K562 (cell line): ENCODE data around the gene GGA2. TPM values are rescaled to one million over a fixed set of nuclear protein-coding genes. Genes with fewer than 3 reads are reported as not detected.

ENCODE experiments used
- polyA plus RNA-seq, 8 experiments: library from polyadenylated mRNA; depleted of rRNA in 4 of 8; stranded (reverse) in 5 of 8; unstranded in 3 of 8; fragments of >200 nt; fragmentation: Nextera tagmentation in 2 of 8; fragmentation: Illumina TruSeq in 1 of 8; extraction: Ambion mirVana in 2 of 8; extraction: Trizol in 1 of 8; gene quantifications; 2 replicates each; pipeline versions ENCODE4 v1.2.1 to v1.2.3, GENCODE V29; 2011 to 2014; ENCODE audit warnings: inconsistent platforms in 1 of 8, missing spikeins in 1 of 8
- small RNA-seq: library from RNA; depleted of rRNA; stranded (forward); fragments of <200 nt; gene quantifications from one replicate; pipeline ENCODE3, GENCODE V24; 2014
- total RNA-seq, 7 experiments: library from RNA; depleted of rRNA in 6 of 7; stranded (reverse); fragments of >200 nt in 6 of 7; fragmentation: Illumina TruSeq in 2 of 7; extraction: Trizol in 2 of 7; gene quantifications; 2 replicates each; pipeline versions ENCODE4 v1.2.1 to v1.2.3, GENCODE V29; 2011 to 2021; ENCODE audit warnings: low replicate concordance in 1 of 7

GGA2 gene
- total and polyA plus RNA-seq, 9 of the 15 experiments (the other 6 are each of a cell fraction or from before 2014, with no cell fraction given) = 11.9 to 133 (median 66.3) TPM

Small RNA genes within 50 kb of the gene (small RNA-seq; reads per million reads assigned to genes)
- not detected for gene RF00072

Other genes starting within 250 kb of the GGA2 start
Only the 7 nearest of the 10 such genes appear.
- 10.3 and 15.6 TPM in 2 replicates for gene COG7, start 57.3 kb downstream of the GGA2 start, total RNA-seq (2014; rRNA removed)
- gene COG7, start 57.3 kb downstream of the GGA2 start, total RNA-seq (2014; rRNA removed; fragmentation: Illumina TruSeq; extraction: Trizol) = 10.1 and 12.6 TPM in 2 replicates
- gene COG7, start 57.3 kb downstream of the GGA2 start, total RNA-seq (2015; rRNA removed; fragmentation: Illumina TruSeq; extraction: Trizol) = 15.1 and 17.4 TPM in 2 replicates
- 15.7 and 16.0 TPM in 2 replicates for gene COG7, start 57.3 kb downstream of the GGA2 start, total RNA-seq (2021)
- gene COG7, start 57.3 kb downstream of the GGA2 start, polyA plus RNA-seq (2011; rRNA removed) = 17.4 and 33.4 TPM in 2 replicates
- 17.6 and 18.9 TPM in 2 replicates for gene COG7, start 57.3 kb downstream of the GGA2 start, polyA plus RNA-seq (2014; fragmentation: Illumina TruSeq; extraction: Trizol)
- 1 to 10 TPM; 3.8 to 7.6 TPM for gene COG7, start 57.3 kb downstream of the GGA2 start, polyA plus RNA-seq (2014; fragmentation: Nextera tagmentation; extraction: Ambion mirVana)
- gene COG7, start 57.3 kb downstream of the GGA2 start, polyA plus RNA-seq (2014; rRNA removed) = 13.4 and 16.6 TPM in 2 replicates
- 31.3 and 40.7 TPM in 2 replicates for gene EARS2, start 46.9 kb upstream of the GGA2 start, total RNA-seq (2014; rRNA removed)
- 38.2 and 42.1 TPM in 2 replicates for gene EARS2, start 46.9 kb upstream of the GGA2 start, total RNA-seq (2014; rRNA removed; fragmentation: Illumina TruSeq; extraction: Trizol)
- 39.9 and 41.7 TPM in 2 replicates for gene EARS2, start 46.9 kb upstream of the GGA2 start, total RNA-seq (2015; rRNA removed; fragmentation: Illumina TruSeq; extraction: Trizol)
- gene EARS2, start 46.9 kb upstream of the GGA2 start, total RNA-seq (2021) = 35.7 and 35.9 TPM in 2 replicates
- gene EARS2, start 46.9 kb upstream of the GGA2 start, polyA plus RNA-seq (2011; rRNA removed) = 57.4 and 63.3 TPM in 2 replicates
- 46.6 and 58.6 TPM in 2 replicates for gene EARS2, start 46.9 kb upstream of the GGA2 start, polyA plus RNA-seq (2014; fragmentation: Illumina TruSeq; extraction: Trizol)
- 10 to 100 TPM; 17.6 to 20.4 TPM for gene EARS2, start 46.9 kb upstream of the GGA2 start, polyA plus RNA-seq (2014; fragmentation: Nextera tagmentation; extraction: Ambion mirVana)
- 36.3 and 43.2 TPM in 2 replicates for gene EARS2, start 46.9 kb upstream of the GGA2 start, polyA plus RNA-seq (2014; rRNA removed)
- gene UBFD1, start 47.2 kb upstream of the GGA2 start, total RNA-seq (2014; rRNA removed) = 66.2 and 91.7 TPM in 2 replicates
- 31.0 and 34.6 TPM in 2 replicates for gene UBFD1, start 47.2 kb upstream of the GGA2 start, total RNA-seq (2014; rRNA removed; fragmentation: Illumina TruSeq; extraction: Trizol)
- gene UBFD1, start 47.2 kb upstream of the GGA2 start, total RNA-seq (2015; rRNA removed; fragmentation: Illumina TruSeq; extraction: Trizol) = 25.5 and 26.3 TPM in 2 replicates
- gene UBFD1, start 47.2 kb upstream of the GGA2 start, total RNA-seq (2021) = 65.6 and 68.1 TPM in 2 replicates
- 51.3 and 53.2 TPM in 2 replicates for gene UBFD1, start 47.2 kb upstream of the GGA2 start, polyA plus RNA-seq (2011; rRNA removed)
- 29.0 and 34.0 TPM in 2 replicates for gene UBFD1, start 47.2 kb upstream of the GGA2 start, polyA plus RNA-seq (2014; fragmentation: Illumina TruSeq; extraction: Trizol)
- gene UBFD1, start 47.2 kb upstream of the GGA2 start, polyA plus RNA-seq (2014; fragmentation: Nextera tagmentation; extraction: Ambion mirVana) = 10 to 100 TPM; 10.7 to 11.0 TPM
- gene UBFD1, start 47.2 kb upstream of the GGA2 start, polyA plus RNA-seq (2014; rRNA removed) = 47.9 and 58.8 TPM in 2 replicates
- 355 and 382 TPM in 2 replicates for gene NDUFAB1, start 85.8 kb upstream of the GGA2 start, total RNA-seq (2014; rRNA removed)
- gene NDUFAB1, start 85.8 kb upstream of the GGA2 start, total RNA-seq (2014; rRNA removed; fragmentation: Illumina TruSeq; extraction: Trizol) = 234 and 245 TPM in 2 replicates
- gene NDUFAB1, start 85.8 kb upstream of the GGA2 start, total RNA-seq (2015; rRNA removed; fragmentation: Illumina TruSeq; extraction: Trizol) = 215 and 235 TPM in 2 replicates
- gene NDUFAB1, start 85.8 kb upstream of the GGA2 start, total RNA-seq (2021) = 238 and 260 TPM in 2 replicates
- gene NDUFAB1, start 85.8 kb upstream of the GGA2 start, polyA plus RNA-seq (2011; rRNA removed) = 246 and 317 TPM in 2 replicates
- 143 and 182 TPM in 2 replicates for gene NDUFAB1, start 85.8 kb upstream of the GGA2 start, polyA plus RNA-seq (2014; fragmentation: Illumina TruSeq; extraction: Trizol)
- gene NDUFAB1, start 85.8 kb upstream of the GGA2 start, polyA plus RNA-seq (2014; fragmentation: Nextera tagmentation; extraction: Ambion mirVana) = 100 to 1,000 TPM; 123 to 240 TPM
- gene NDUFAB1, start 85.8 kb upstream of the GGA2 start, polyA plus RNA-seq (2014; rRNA removed) = 481 and 558 TPM in 2 replicates
- gene PALB2, start 130.8 kb upstream of the GGA2 start, total RNA-seq (2014; rRNA removed) = 11.5 and 14.0 TPM in 2 replicates
- gene PALB2, start 130.8 kb upstream of the GGA2 start, total RNA-seq (2014; rRNA removed; fragmentation: Illumina TruSeq; extraction: Trizol) = 22.5 and 26.7 TPM in 2 replicates
- gene PALB2, start 130.8 kb upstream of the GGA2 start, total RNA-seq (2015; rRNA removed; fragmentation: Illumina TruSeq; extraction: Trizol) = 22.2 and 25.8 TPM in 2 replicates
- 16.5 and 17.9 TPM in 2 replicates for gene PALB2, start 130.8 kb upstream of the GGA2 start, total RNA-seq (2021)
- 12.5 and 14.9 TPM in 2 replicates for gene PALB2, start 130.8 kb upstream of the GGA2 start, polyA plus RNA-seq (2011; rRNA removed)
- 15.0 and 19.1 TPM in 2 replicates for gene PALB2, start 130.8 kb upstream of the GGA2 start, polyA plus RNA-seq (2014; fragmentation: Illumina TruSeq; extraction: Trizol)
- gene PALB2, start 130.8 kb upstream of the GGA2 start, polyA plus RNA-seq (2014; fragmentation: Nextera tagmentation; extraction: Ambion mirVana) = 10 to 100 TPM in 1 of 2 experiments, 1 to 10 TPM in 1; 7.0 to 10.3 TPM
- 15.2 and 16.7 TPM in 2 replicates for gene PALB2, start 130.8 kb upstream of the GGA2 start, polyA plus RNA-seq (2014; rRNA removed)
- 35.2 and 35.8 TPM in 2 replicates for gene DCTN5, start 131.0 kb upstream of the GGA2 start, total RNA-seq (2014; rRNA removed)
- 75.9 and 84.3 TPM in 2 replicates for gene DCTN5, start 131.0 kb upstream of the GGA2 start, total RNA-seq (2014; rRNA removed; fragmentation: Illumina TruSeq; extraction: Trizol)
- 60.7 and 65.6 TPM in 2 replicates for gene DCTN5, start 131.0 kb upstream of the GGA2 start, total RNA-seq (2015; rRNA removed; fragmentation: Illumina TruSeq; extraction: Trizol)
- gene DCTN5, start 131.0 kb upstream of the GGA2 start, total RNA-seq (2021) = 78.2 and 81.1 TPM in 2 replicates
- gene DCTN5, start 131.0 kb upstream of the GGA2 start, polyA plus RNA-seq (2011; rRNA removed) = 109 and 149 TPM in 2 replicates
- 88.7 and 97.0 TPM in 2 replicates for gene DCTN5, start 131.0 kb upstream of the GGA2 start, polyA plus RNA-seq (2014; fragmentation: Illumina TruSeq; extraction: Trizol)
- gene DCTN5, start 131.0 kb upstream of the GGA2 start, polyA plus RNA-seq (2014; fragmentation: Nextera tagmentation; extraction: Ambion mirVana) = 100 to 1,000 TPM in 1 of 2 experiments, 10 to 100 TPM in 1; 45.2 to 123 TPM
- gene DCTN5, start 131.0 kb upstream of the GGA2 start, polyA plus RNA-seq (2014; rRNA removed) = 58.9 and 68.4 TPM in 2 replicates
- 76.3 and 90.5 TPM in 2 replicates for gene PLK1, start 168.4 kb upstream of the GGA2 start, total RNA-seq (2014; rRNA removed)
- gene PLK1, start 168.4 kb upstream of the GGA2 start, total RNA-seq (2014; rRNA removed; fragmentation: Illumina TruSeq; extraction: Trizol) = 36.9 and 45.2 TPM in 2 replicates
- 35.5 and 35.6 TPM in 2 replicates for gene PLK1, start 168.4 kb upstream of the GGA2 start, total RNA-seq (2015; rRNA removed; fragmentation: Illumina TruSeq; extraction: Trizol)
- gene PLK1, start 168.4 kb upstream of the GGA2 start, total RNA-seq (2021) = 139 and 152 TPM in 2 replicates
- gene PLK1, start 168.4 kb upstream of the GGA2 start, polyA plus RNA-seq (2011; rRNA removed) = 45.5 and 105 TPM in 2 replicates
- gene PLK1, start 168.4 kb upstream of the GGA2 start, polyA plus RNA-seq (2014; fragmentation: Illumina TruSeq; extraction: Trizol) = 169 and 212 TPM in 2 replicates
- 10 to 100 TPM; 13.6 to 24.8 TPM for gene PLK1, start 168.4 kb upstream of the GGA2 start, polyA plus RNA-seq (2014; fragmentation: Nextera tagmentation; extraction: Ambion mirVana)
- 72.2 and 87.6 TPM in 2 replicates for gene PLK1, start 168.4 kb upstream of the GGA2 start, polyA plus RNA-seq (2014; rRNA removed)